ENCODE measurements around the gene ZNF436. TPM values are rescaled to one million over a fixed set of nuclear protein-coding genes. Genes with fewer than 3 reads are reported as not detected.

The ZNF436 gene
- total and polyA plus RNA-seq, 2 of the 13 experiments (the other 11 are each of a cell fraction or from before 2014, with no cell fraction given), result 4.3 to 9.9 TPM

DNA sequence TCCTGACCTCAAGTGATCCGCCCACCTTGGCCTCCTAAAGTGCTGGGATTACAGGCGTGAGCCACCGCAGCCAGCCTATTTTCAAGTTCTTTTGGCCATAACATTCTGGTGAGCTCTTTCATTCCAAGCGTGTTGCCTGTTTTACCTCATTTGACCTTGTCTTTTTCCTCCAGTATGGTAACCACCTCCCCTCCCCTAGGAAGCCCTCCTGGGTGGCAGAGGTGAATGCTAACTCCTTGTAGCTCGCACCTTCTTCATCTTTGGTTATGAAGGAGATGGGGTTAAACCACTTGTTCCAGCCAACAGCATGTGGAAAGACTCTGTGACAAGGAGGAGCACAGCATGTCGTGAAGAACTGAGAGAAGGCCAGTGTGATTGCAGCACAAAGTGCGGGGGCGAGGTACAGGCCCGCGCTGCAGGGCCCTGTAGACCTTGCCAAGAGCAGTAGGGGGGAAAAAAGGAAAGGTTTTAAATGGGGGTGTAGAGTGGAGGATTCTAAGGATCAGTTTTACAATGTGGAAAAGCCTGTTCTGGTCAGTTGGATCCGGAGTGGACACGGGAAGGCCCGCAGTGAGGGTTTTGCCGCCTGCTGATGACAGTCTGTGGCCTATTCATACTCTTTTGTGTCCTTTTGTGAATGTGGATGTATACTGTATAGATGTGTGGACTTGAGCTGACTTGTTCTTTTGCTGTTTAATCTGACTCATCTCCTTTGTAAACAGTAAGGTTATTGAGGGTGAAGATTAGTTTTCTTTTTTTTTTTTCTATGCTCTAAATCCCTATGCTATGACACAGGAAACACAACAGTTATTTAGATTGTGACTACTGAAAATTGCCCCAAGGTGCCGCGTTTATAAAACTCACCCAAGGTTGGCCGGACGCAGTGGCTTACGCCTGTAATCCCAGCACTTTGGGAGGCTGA, 7.5 kb upstream of the ZNF436 start (continued):
- TF ChIP-seq ZNF570 (CRISPR knock-in tag; IDR thresholded peaks at IDR 0.05; ENCODE audit: borderline replicate concordance) (no peak), KLF11 (CRISPR knock-in tag; IDR thresholded peaks at IDR 0.05) (no peak), SP2 (CRISPR knock-in tag; IDR thresholded peaks at IDR 0.05) (no peak), ZNF354B (CRISPR knock-in tag; IDR thresholded peaks at IDR 0.05) (no peak), MEIS1 (CRISPR knock-in tag; IDR thresholded peaks at IDR 0.05; ENCODE audit: borderline replicate concordance) (no peak), KDM6A (CRISPR knock-in tag; IDR thresholded peaks at IDR 0.05; ENCODE audit: low read depth) (no peak), HOXA9 (CRISPR knock-in tag; IDR thresholded peaks at IDR 0.05; ENCODE audit: borderline replicate concordance) (no peak), HNRNPK (IDR thresholded peaks at IDR 0.05; ENCODE audit: low read depth, low read length, poor library complexity, severe bottlenecking) (no peak), HOXA5 (CRISPR knock-in tag; IDR thresholded peaks at IDR 0.05) (no peak), ZNF256 (CRISPR knock-in tag; conservative IDR thresholded peaks at IDR 0.05) (no peak), CEBPG (CRISPR knock-in tag; IDR thresholded peaks at IDR 0.05) (peak; percentile 24; the same call in 1 of the 2 replicates), ZNF549 (CRISPR knock-in tag; IDR thresholded peaks at IDR 0.05) (no peak), TBX2 (CRISPR knock-in tag; IDR thresholded peaks at IDR 0.05; ENCODE audit: borderline replicate concordance) (no peak), RCOR2 (CRISPR knock-in tag; IDR thresholded peaks at IDR 0.05) (peak; percentile 51; the same call in 1 of the 2 replicates), MTF2 (CRISPR knock-in tag; IDR thresholded peaks at IDR 0.05; ENCODE audit: borderline replicate concordance) (no peak), ZBTB1 (CRISPR knock-in tag; IDR thresholded peaks at IDR 0.05; ENCODE audit: borderline replicate concordance) (no peak), JUN (CRISPR knock-in tag; IDR thresholded peaks at IDR 0.05) (no peak), KDM4B (CRISPR knock-in tag; IDR thresholded peaks at IDR 0.05) (no peak), TOPORS (CRISPR knock-in tag; IDR thresholded peaks at IDR 0.05) (no peak), TEAD2 (CRISPR knock-in tag; IDR thresholded peaks at IDR 0.05) (no peak), CENPT (CRISPR knock-in tag; IDR thresholded peaks at IDR 0.05; ENCODE audit: low read depth) (no peak)
- TF ChIP-seq, protein P1, sequence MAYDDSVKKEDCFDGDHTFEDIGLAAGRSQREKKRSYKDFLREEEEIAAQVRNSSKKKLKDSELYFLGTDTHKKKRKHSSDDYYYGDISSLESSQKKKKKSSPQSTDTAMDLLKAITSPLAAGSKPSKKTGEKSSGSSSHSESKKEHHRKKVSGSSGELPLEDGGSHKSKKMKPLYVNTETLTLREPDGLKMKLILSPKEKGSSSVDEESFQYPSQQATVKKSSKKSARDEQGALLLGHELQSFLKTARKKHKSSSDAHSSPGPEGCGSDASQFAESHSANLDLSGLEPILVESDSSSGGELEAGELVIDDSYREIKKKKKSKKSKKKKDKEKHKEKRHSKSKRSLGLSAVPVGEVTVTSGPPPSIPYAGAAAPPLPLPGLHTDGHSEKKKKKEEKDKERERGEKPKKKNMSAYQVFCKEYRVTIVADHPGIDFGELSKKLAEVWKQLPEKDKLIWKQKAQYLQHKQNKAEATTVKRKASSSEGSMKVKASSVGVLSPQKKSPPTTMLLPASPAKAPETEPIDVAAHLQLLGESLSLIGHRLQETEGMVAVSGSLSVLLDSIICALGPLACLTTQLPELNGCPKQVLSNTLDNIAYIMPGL (CRISPR knock-in tag; IDR thresholded peaks at IDR 0.05; ENCODE audit: borderline replicate concordance in 1 of 2, low read depth in 1 of 2), result no peak
- TF ChIP-seq, protein P2, sequence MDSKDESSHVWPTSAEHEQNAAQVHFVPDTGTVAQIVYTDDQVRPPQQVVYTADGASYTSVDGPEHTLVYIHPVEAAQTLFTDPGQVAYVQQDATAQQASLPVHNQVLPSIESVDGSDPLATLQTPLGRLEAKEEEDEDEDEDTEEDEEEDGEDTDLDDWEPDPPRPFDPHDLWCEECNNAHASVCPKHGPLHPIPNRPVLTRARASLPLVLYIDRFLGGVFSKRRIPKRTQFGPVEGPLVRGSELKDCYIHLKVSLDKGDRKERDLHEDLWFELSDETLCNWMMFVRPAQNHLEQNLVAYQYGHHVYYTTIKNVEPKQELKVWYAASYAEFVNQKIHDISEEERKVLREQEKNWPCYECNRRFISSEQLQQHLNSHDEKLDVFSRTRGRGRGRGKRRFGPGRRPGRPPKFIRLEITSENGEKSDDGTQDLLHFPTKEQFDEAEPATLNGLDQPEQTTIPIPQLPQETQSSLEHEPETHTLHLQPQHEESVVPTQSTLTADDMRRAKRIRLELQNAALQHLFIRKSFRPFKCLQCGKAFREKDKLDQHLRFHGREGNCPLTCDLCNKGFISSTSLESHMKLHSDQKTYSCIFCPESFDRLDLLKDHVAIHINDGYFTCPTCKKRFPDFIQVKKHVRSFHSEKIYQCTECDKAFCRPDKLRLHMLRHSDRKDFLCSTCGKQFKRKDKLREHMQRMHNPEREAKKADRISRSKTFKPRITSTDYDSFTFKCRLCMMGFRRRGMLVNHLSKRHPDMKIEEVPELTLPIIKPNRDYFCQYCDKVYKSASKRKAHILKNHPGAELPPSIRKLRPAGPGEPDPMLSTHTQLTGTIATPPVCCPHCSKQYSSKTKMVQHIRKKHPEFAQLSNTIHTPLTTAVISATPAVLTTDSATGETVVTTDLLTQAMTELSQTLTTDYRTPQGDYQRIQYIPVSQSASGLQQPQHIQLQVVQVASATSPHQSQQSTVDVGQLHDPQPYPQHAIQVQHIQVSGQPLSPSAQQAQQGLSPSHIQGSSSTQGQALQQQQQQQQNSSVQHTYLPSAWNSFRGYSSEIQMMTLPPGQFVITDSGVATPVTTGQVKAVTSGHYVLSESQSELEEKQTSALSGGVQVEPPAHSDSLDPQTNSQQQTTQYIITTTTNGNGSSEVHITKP (CRISPR knock-in tag; IDR thresholded peaks at IDR 0.05; ENCODE audit: low read depth), result peak; percentile 84; the same call in 1 of the 2 replicates

Data from HepG2 (cell line).